Right lobe of liver (tissue), 4 donors: Measurements from ENCODE around the gene TMEM151B.

Experiments used
- POLR2A ChIP-seq: fragments of 450-650 bp; IDR thresholded peaks from one replicate; pipeline ENCODE4 v1.6.1; 2017; ENCODE audit warnings: antibody characterized with exemption, mild to moderate bottlenecking
- TF ChIP-seq, protein P1 (sequence below), 4 donors: fragments of 200-600 bp in 3 of 4; fragments of 450-650 bp in 1 of 4; IDR thresholded peaks; one replicate each; pipeline versions ENCODE4 v1.5.1 to v1.8.0; 2016 to 2022; ENCODE audit warnings: antibody characterized with exemption in 4 of 4, mild to moderate bottlenecking in 2 of 4
- donor health status: DM: no; HTN: no; CAD: no.
- donor health status: DM: no; HTN: no; CAD: no.
- donor health status: DM: no; HTN: yes; CAD: no.

DNA sequence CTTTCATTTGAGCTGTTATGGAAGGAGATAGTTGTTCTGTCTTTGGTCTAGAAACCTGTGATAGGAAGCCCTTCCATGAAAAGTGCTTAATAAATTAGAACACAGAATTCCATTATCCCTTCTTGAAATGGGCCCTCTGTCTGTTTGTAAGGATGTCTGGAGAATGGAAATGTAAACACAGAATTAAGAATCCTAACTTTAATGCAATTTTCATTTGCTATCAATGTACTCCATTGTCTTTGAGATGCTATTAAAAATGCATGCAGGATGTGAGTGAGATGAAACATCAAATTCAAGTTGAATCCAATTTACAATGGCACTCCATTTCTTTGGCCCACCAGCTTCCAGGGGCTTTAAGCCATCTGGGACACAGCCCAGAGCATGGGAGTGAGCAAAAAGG, 56.8 kb downstream of the TMEM151B start:
- TF ChIP-seq, protein P1, sequence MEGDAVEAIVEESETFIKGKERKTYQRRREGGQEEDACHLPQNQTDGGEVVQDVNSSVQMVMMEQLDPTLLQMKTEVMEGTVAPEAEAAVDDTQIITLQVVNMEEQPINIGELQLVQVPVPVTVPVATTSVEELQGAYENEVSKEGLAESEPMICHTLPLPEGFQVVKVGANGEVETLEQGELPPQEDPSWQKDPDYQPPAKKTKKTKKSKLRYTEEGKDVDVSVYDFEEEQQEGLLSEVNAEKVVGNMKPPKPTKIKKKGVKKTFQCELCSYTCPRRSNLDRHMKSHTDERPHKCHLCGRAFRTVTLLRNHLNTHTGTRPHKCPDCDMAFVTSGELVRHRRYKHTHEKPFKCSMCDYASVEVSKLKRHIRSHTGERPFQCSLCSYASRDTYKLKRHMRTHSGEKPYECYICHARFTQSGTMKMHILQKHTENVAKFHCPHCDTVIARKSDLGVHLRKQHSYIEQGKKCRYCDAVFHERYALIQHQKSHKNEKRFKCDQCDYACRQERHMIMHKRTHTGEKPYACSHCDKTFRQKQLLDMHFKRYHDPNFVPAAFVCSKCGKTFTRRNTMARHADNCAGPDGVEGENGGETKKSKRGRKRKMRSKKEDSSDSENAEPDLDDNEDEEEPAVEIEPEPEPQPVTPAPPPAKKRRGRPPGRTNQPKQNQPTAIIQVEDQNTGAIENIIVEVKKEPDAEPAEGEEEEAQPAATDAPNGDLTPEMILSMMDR (IDR thresholded peaks at IDR 0.05) = no peak
- TF ChIP-seq POLR2A = no peak
